HEK293 (cell line): Measurements from ENCODE around the gene HPCAL1.

Experiments used
- CTCF ChIA-PET: fragments of 350-600 bp; formaldehyde crosslinking; extraction: SDS; loops from one replicate; lab custom pipeline; 2021; ENCODE audit warnings: antibody characterized with exemption; lab: Yijun Ruan, JAX
- POLR2A ChIA-PET: fragments of 300-600 bp; formaldehyde crosslinking; extraction: SDS; loops from one replicate; lab custom pipeline; 2020; ENCODE audit warnings: antibody characterized with exemption, inconsistent platforms; lab: Yijun Ruan, JAX
- H3K27ac ChIP-seq: fragments of 200-500 bp; sonication (Bioruptor generic); 2 replicates; pipeline ENCODE4 v1.5.1; 2014; ENCODE audit warnings: low read depth, low read length, control low read depth, inconsistent platforms; ENCODE audit errors: extremely low read depth
- H3K36me3 ChIP-seq, 2 experiments: fragments of 200-500 bp in 1 of 2; sonication (Bioruptor generic) in 1 of 2; 1 replicate in 1 of 2; 2 replicates in 1 of 2; pipeline ENCODE4 v1.5.1; 2014 to 2017; ENCODE audit warnings: inconsistent platforms in 2 of 2, low read length in 2 of 2; ENCODE audit not compliant: control insufficient read depth in 2 of 2, insufficient read depth in 1 of 2
- H3K4me1 ChIP-seq: fragments of 200-500 bp; sonication (Bioruptor generic); 2 replicates; pipeline ENCODE4 v1.5.1; 2014; ENCODE audit warnings: mild to moderate bottlenecking, low read length, inconsistent platforms; ENCODE audit not compliant: control insufficient read depth, insufficient read depth
- H3K4me3 ChIP-seq: 2 replicates; pipeline ENCODE4 v1.5.1; 2011; ENCODE audit warnings: low read depth, mild to moderate bottlenecking, control low read depth, low read length, moderate library complexity
- H3K9me3 ChIP-seq: fragments of 200-500 bp; sonication (Bioruptor generic); 2 replicates; pipeline ENCODE4 v1.5.1; 2014; ENCODE audit warnings: low read depth, low read length, inconsistent platforms; ENCODE audit not compliant: control insufficient read depth, insufficient read depth
- AEBP2 ChIP-seq: fragments of 450-650 bp; formaldehyde crosslinking; IDR thresholded peaks from 2 replicates; pipeline ENCODE4 v1.5.1; 2016; ENCODE audit warnings: missing biosample characterization, missing genetic modification characterization, borderline replicate concordance
- BCL11B ChIP-seq: fragments of 450-650 bp; formaldehyde crosslinking; IDR thresholded peaks from 2 replicates; pipeline ENCODE4 v1.5.1; 2016; ENCODE audit warnings: low read depth, missing biosample characterization, missing genetic modification characterization
- MEIS1 ChIP-seq: sonication (generic); formaldehyde crosslinking; IDR thresholded peaks from 2 replicates; pipeline ENCODE4 v1.8.1; 2022; ENCODE audit warnings: missing genetic modification reagents, mild to moderate bottlenecking, borderline replicate concordance
- OVOL3 ChIP-seq: fragments of 450-650 bp; formaldehyde crosslinking; IDR thresholded peaks from 2 replicates; pipeline ENCODE4 v1.5.1; 2016; ENCODE audit warnings: missing biosample characterization, missing genetic modification characterization
- PRDM1 ChIP-seq: fragments of 450-650 bp; formaldehyde crosslinking; IDR thresholded peaks from 2 replicates; pipeline ENCODE4; 2016; ENCODE audit warnings: missing biosample characterization, missing genetic modification characterization
- PRDM10 ChIP-seq: fragments of 450-650 bp; formaldehyde crosslinking; IDR thresholded peaks from 2 replicates; pipeline ENCODE4 v1.5.1; 2016; ENCODE audit warnings: missing biosample characterization, missing genetic modification characterization
- REST ChIP-seq: fragments of 450-650 bp; formaldehyde crosslinking; IDR thresholded peaks from 2 replicates; pipeline ENCODE4 v1.5.1; 2016; ENCODE audit warnings: missing biosample characterization, missing genetic modification characterization
- SCRT2 ChIP-seq: fragments of 450-650 bp; formaldehyde crosslinking; IDR thresholded peaks from 2 replicates; pipeline ENCODE4 v1.5.1; 2016; ENCODE audit warnings: missing biosample characterization, missing genetic modification characterization
- TRIM28 ChIP-seq: IDR thresholded peaks from 2 replicates; pipeline ENCODE4 v1.6.1; 2011; ENCODE audit warnings: low read length, control low read depth, borderline replicate concordance
- ZBTB44 ChIP-seq: fragments of 450-650 bp; IDR thresholded peaks from 2 replicates; pipeline ENCODE4 v1.5.1; 2018; ENCODE audit warnings: missing biosample characterization, mild to moderate bottlenecking, missing genetic modification characterization
- ZEB2 ChIP-seq: fragments of 450-650 bp; formaldehyde crosslinking; IDR thresholded peaks from 2 replicates; pipeline ENCODE4 v1.5.1; 2016; ENCODE audit warnings: missing biosample characterization, missing genetic modification characterization
- ZFP69B ChIP-seq: fragments of 450-650 bp; formaldehyde crosslinking; IDR thresholded peaks from 2 replicates; pipeline ENCODE4 v1.5.1; 2016; ENCODE audit warnings: missing biosample characterization, missing genetic modification characterization
- ZNF155 ChIP-seq: fragments of 450-650 bp; formaldehyde crosslinking; IDR thresholded peaks from 2 replicates; pipeline ENCODE4 v1.5.1; 2016; ENCODE audit warnings: missing biosample characterization, missing genetic modification characterization
- ZNF19 ChIP-seq: fragments of 450-650 bp; formaldehyde crosslinking; IDR thresholded peaks from 2 replicates; pipeline ENCODE4; 2016; ENCODE audit warnings: missing biosample characterization, missing genetic modification characterization, low read depth
- ZNF248 ChIP-seq: fragments of 450-650 bp; formaldehyde crosslinking; IDR thresholded peaks from 2 replicates; pipeline ENCODE4 v1.5.1; 2017; ENCODE audit warnings: missing biosample characterization, missing genetic modification characterization
- ZNF521 ChIP-seq: fragments of 450-650 bp; formaldehyde crosslinking; IDR thresholded peaks from 2 replicates; pipeline ENCODE4 v1.5.1; 2017; ENCODE audit warnings: missing biosample characterization, mild to moderate bottlenecking, missing genetic modification characterization
- ZNF544 ChIP-seq: fragments of 450-650 bp; formaldehyde crosslinking; IDR thresholded peaks from 2 replicates; pipeline ENCODE4 v1.5.0; 2017; ENCODE audit warnings: missing biosample characterization, missing genetic modification characterization
- ZNF624 ChIP-seq: fragments of 450-650 bp; formaldehyde crosslinking; IDR thresholded peaks from 2 replicates; pipeline ENCODE4 v1.5.1; 2017; ENCODE audit warnings: missing biosample characterization, missing genetic modification characterization
- ZNF658 ChIP-seq: fragments of 450-650 bp; formaldehyde crosslinking; IDR thresholded peaks from 2 replicates; pipeline ENCODE4; 2016; ENCODE audit warnings: missing biosample characterization, missing genetic modification characterization
- ZNF692 ChIP-seq: fragments of 450-650 bp; formaldehyde crosslinking; IDR thresholded peaks from 2 replicates; pipeline ENCODE4 v1.5.1; 2016; ENCODE audit warnings: missing biosample characterization, missing genetic modification characterization
- ZNF701 ChIP-seq: fragments of 450-650 bp; formaldehyde crosslinking; IDR thresholded peaks from 2 replicates; pipeline ENCODE4 v1.5.1; 2016; ENCODE audit warnings: missing biosample characterization, missing genetic modification characterization
- ZNF707 ChIP-seq: fragments of 450-650 bp; formaldehyde crosslinking; IDR thresholded peaks from 2 replicates; pipeline ENCODE4 v1.5.1; 2016; ENCODE audit warnings: missing biosample characterization, missing genetic modification characterization
- ZNF792 ChIP-seq: fragments of 450-650 bp; formaldehyde crosslinking; IDR thresholded peaks from 2 replicates; pipeline ENCODE4 v1.5.1; 2016; ENCODE audit warnings: missing biosample characterization, missing genetic modification characterization
- ZSCAN16 ChIP-seq: fragments of 450-650 bp; formaldehyde crosslinking; IDR thresholded peaks from 2 replicates; pipeline ENCODE4 v1.5.1; 2016; ENCODE audit warnings: missing biosample characterization, missing genetic modification characterization

HPCAL1 gene

GRCh38 chr2:10356439-10356811, 53.7 kb downstream of the HPCAL1 start (continued):
- no peak for TF ChIP-seq MEIS1 (CRISPR knock-in tag)
- no peak for TF ChIP-seq ZNF248 (tag by site-specific recombination)
- TF ChIP-seq OVOL3 (tag by site-specific recombination): no peak
- no peak for TF ChIP-seq ZNF792
- no peak for TF ChIP-seq ZNF707 (tag by site-specific recombination)
- TF ChIP-seq ZNF521: no peak
- TF ChIP-seq ZEB2 (tag by site-specific recombination): no peak
- TF ChIP-seq ZNF19 (tag by site-specific recombination): no peak
- no peak for TF ChIP-seq REST

GRCh38 chr2:10357193-10358169, 54.8 kb downstream of the HPCAL1 start:
- no peaks in the 10 kb centered on the region for H3K4me1 ChIP-seq
- H3K9me3 ChIP-seq: no peaks in the 10 kb centered on the region
- CTCF ChIA-PET: no interaction called here
- no peak overlapping the region for H3K4me3 ChIP-seq
- no peaks in the 10 kb centered on the region for H3K36me3 ChIP-seq
- no peak for TF ChIP-seq ZNF544 (tag by site-specific recombination)
- no peak for TF ChIP-seq BCL11B (tag by site-specific recombination)
- TF ChIP-seq PRDM1: no peak
- no peak for TF ChIP-seq TRIM28
- TF ChIP-seq AEBP2 (tag by site-specific recombination): no peak
- no peak for TF ChIP-seq ZNF658
- no peak for TF ChIP-seq ZFP69B (tag by site-specific recombination)
- no peak for TF ChIP-seq ZSCAN16 (tag by site-specific recombination)
- TF ChIP-seq ZNF692 (tag by site-specific recombination): no peak
- TF ChIP-seq ZNF19 (tag by site-specific recombination): no peak
- TF ChIP-seq ZNF155 (tag by site-specific recombination): no peak
- TF ChIP-seq ZNF701 (tag by site-specific recombination): no peak
- TF ChIP-seq ZNF624 (tag by site-specific recombination): no peak
- TF ChIP-seq PRDM10 (tag by site-specific recombination): no peak
- TF ChIP-seq ZBTB44 (tag by site-specific recombination): no peak
- no peak for TF ChIP-seq SCRT2 (tag by site-specific recombination)
- no peak for TF ChIP-seq ZNF707 (tag by site-specific recombination)
- TF ChIP-seq, all 188 proteins: peak for 0
- POLR2A ChIA-PET: no interaction called here
- H3K27ac ChIP-seq: no peak overlapping the region
